MCF 10A (cell line): ENCODE results near the gene BLOC1S3. TPM values are rescaled to one million over a fixed set of nuclear protein-coding genes. Genes with fewer than 3 reads are reported as not detected.
A peak's percentile ranks its signal among the peaks of the same experiment; 100 is the strongest.

ENCODE experiments used
- BruUV-seq: library from RNA; stranded (reverse); fragments of 400-500 nt; replicated peaks from 2 replicates; lab custom pipeline; 2021; lab: Mats Ljungman, UMichigan
- CTCF ChIA-PET: fragments of 300-600 bp; sonication (Branson Sonifier 250); formaldehyde crosslinking; extraction: SDS; loops from one replicate; lab custom pipeline; 2021; ENCODE audit warnings: antibody characterized with exemption, inconsistent platforms; lab: Yijun Ruan, JAX
- POLR2A ChIA-PET: fragments of 300-600, 350-650 bp; sonication (Branson Sonifier 250); formaldehyde crosslinking; extraction: SDS; loops from one replicate; lab custom pipeline; 2020; ENCODE audit warnings: antibody characterized with exemption, inconsistent platforms; lab: Yijun Ruan, JAX
- DNase-seq: peaks from one replicate; pipeline ENCODE4 v3.0.0-alpha.2; 2018; ENCODE audit not compliant: unreplicated experiment
- H3K27ac Mint-ChIP-seq: one replicate; pipeline ENCODE4 v1.8.0; 2022; ENCODE audit warnings: mild to moderate bottlenecking, low read depth, mixed read lengths; ENCODE audit not compliant: unreplicated experiment
- H3K27me3 Mint-ChIP-seq: one replicate; pipeline ENCODE4 v1.8.0; 2022; ENCODE audit warnings: mixed read lengths; ENCODE audit not compliant: insufficient read depth, unreplicated experiment
- H3K36me3 Mint-ChIP-seq: one replicate; pipeline ENCODE4 v1.8.0; 2022; ENCODE audit warnings: mild to moderate bottlenecking, moderate library complexity, mixed read lengths; ENCODE audit not compliant: insufficient read depth, unreplicated experiment
- H3K4me1 Mint-ChIP-seq: one replicate; pipeline ENCODE4 v1.8.0; 2022; ENCODE audit warnings: mixed read lengths; ENCODE audit not compliant: insufficient read depth, unreplicated experiment
- H3K4me3 Mint-ChIP-seq: one replicate; pipeline ENCODE4 v1.8.0; 2022; ENCODE audit warnings: mild to moderate bottlenecking, moderate library complexity, mixed read lengths; ENCODE audit not compliant: unreplicated experiment
- H3K9me3 Mint-ChIP-seq: one replicate; pipeline ENCODE4 v1.8.0; 2022; ENCODE audit warnings: mixed read lengths; ENCODE audit not compliant: unreplicated experiment
- intact Hi-C: fragments of 100-400 bp; cut with micrococcal nuclease; formaldehyde crosslinking; loops from 2 replicates; pipeline ENCODE4 v1.14.1; 2022
- total RNA-seq: library from RNA; stranded (reverse); gene quantifications from 2 replicates; pipeline ENCODE4 v1.2.3, GENCODE V29; 2022
- TF ChIP-seq, protein P1 (sequence below): fragments of 200-600 bp; IDR thresholded peaks from one replicate; pipeline ENCODE4 v1.8.0; 2022; ENCODE audit warnings: antibody characterized with exemption, mild to moderate bottlenecking; ENCODE audit not compliant: unreplicated experiment

The BLOC1S3 gene
- total RNA-seq, 1 experiment from 2014 or later, result 14.0 TPM

GRCh38 chr19:45164577-45165335, 13.8 kb upstream of the BLOC1S3 start:
- ChIA-PET POLR2A (interaction anchor here (0.5 to 4.2 kb wide), 8 partner anchors 8 to 276 kb away, joined by 3 to 47 read pairs (median 4); partner anchors contain the start of genes BLOC1S3, ERCC1, PPP1R37 and TRAPPC6A), CTCF (interaction anchor here (0.5 to 1.2 kb wide), 8 partner anchors 9 to 594 kb away, joined by 3 to 8 read pairs (median 3); no protein-coding TSS in a partner anchor)
- H3K27ac Mint-ChIP-seq, result no peak overlapping the region
- TF ChIP-seq, protein P1, sequence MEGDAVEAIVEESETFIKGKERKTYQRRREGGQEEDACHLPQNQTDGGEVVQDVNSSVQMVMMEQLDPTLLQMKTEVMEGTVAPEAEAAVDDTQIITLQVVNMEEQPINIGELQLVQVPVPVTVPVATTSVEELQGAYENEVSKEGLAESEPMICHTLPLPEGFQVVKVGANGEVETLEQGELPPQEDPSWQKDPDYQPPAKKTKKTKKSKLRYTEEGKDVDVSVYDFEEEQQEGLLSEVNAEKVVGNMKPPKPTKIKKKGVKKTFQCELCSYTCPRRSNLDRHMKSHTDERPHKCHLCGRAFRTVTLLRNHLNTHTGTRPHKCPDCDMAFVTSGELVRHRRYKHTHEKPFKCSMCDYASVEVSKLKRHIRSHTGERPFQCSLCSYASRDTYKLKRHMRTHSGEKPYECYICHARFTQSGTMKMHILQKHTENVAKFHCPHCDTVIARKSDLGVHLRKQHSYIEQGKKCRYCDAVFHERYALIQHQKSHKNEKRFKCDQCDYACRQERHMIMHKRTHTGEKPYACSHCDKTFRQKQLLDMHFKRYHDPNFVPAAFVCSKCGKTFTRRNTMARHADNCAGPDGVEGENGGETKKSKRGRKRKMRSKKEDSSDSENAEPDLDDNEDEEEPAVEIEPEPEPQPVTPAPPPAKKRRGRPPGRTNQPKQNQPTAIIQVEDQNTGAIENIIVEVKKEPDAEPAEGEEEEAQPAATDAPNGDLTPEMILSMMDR, result no peak
- no peaks in the 10 kb centered on the region for H3K9me3 Mint-ChIP-seq
- peaks cover 27% of the 10 kb centered on the region for H3K4me1 Mint-ChIP-seq
- DNase-seq, result peak; percentile 95
- H3K27me3 Mint-ChIP-seq, result no peaks in the 10 kb centered on the region
- H3K4me3 Mint-ChIP-seq, result no peak overlapping the region
- BruUV-seq, result no TSS peak
- intact Hi-C loops, result loop anchor here (5.0 kb wide), 1 partner anchor 83 kb away; the partner anchor contains the start of gene EXOC3L2
- no peaks in the 10 kb centered on the region for H3K36me3 Mint-ChIP-seq

DNA sequence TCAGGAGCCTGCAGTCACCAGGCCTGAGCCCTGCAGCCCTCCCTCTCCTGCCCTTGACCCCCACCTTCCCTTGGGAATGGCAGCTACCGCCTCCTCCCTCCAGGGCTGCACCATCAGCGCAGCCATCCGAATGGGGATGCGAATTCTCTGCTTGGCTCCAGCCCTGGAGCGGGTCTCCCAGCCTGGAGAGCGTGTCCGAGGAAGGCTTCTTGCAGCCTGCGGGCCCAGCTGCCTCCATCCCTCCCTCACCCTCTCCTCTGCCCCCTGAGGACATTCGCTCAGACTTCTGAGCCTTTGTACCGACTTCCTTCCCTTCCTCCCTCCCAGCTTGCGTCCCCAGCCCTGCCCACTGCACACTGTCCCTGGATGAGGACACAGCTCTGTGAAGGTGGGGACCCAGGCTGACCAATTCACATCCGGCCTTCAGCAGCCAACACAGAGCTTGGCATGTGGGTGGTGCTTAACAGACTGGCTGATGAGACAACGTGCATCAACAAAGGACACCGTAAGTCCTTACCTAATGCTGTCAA, 11.8 kb upstream of the BLOC1S3 start:
- Mint-ChIP-seq H3K27me3 (no peaks in the 10 kb centered on the region), H3K9me3 (no peaks in the 10 kb centered on the region), H3K27ac (no peak overlapping the region), H3K4me3 (no peak overlapping the region), H3K36me3 (no peaks in the 10 kb centered on the region), H3K4me1 (peaks cover 28% of the 10 kb centered on the region)
- BruUV-seq, result no TSS peak
- TF ChIP-seq, protein P1, result no peak
- ChIA-PET POLR2A (interaction anchor here (0.5 to 2.4 kb wide), 3 partner anchors 9 to 11 kb away, joined by 3 to 11 read pairs (median 9); partner anchors contain the start of genes BLOC1S3 and TRAPPC6A), CTCF (interaction anchor here (0.6 kb wide), 1 partner anchor 127 kb away, joined by 3 read pairs; no protein-coding TSS in a partner anchor)
- no peak for DNase-seq
- intact Hi-C loops, result no loop called here

DNA sequence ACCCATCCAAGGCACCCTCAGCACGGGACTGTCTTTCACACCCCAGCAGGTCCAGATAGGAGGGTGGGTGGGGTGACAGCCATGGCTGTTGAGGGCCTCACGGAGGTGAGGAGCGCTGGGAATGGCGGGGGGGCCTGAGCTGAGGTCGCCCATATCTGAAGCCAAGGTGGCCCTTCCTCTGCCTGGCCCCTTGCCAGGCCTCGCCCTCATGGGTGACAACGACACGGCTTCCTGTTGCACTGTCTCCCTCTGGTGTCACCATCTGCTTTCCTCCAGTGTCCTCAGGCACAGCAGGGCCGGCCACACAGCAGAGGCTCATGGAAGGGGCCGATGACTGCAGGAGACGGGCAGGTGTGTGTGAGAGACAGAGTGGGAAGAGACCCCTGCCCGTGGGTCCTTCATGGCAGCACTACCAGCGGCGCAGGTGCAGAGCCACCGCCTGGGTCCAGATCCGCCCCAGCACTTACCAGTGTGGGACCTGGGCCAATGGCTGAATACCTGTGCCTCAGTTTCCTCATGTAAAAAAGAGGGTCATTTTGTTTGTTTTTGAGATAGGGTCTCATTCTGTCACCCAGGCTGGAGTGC, 9.7 kb upstream of the BLOC1S3 start:
- Mint-ChIP-seq H3K9me3 (no peaks in the 10 kb centered on the region), H3K27ac (no peak overlapping the region), H3K4me1 (peaks cover 13% of the 10 kb centered on the region), H3K27me3 (no peaks in the 10 kb centered on the region), H3K36me3 (no peaks in the 10 kb centered on the region), H3K4me3 (no peak overlapping the region)
- intact Hi-C loops, result no loop called here
- no peak for DNase-seq
- TF ChIP-seq, protein P1, result no peak
- no TSS peak for BruUV-seq
- ChIA-PET CTCF (interaction anchor here (0.5 kb wide), 1 partner anchor 93 kb away, joined by 3 read pairs; no protein-coding TSS in a partner anchor), POLR2A (no interaction called here)

DNA sequence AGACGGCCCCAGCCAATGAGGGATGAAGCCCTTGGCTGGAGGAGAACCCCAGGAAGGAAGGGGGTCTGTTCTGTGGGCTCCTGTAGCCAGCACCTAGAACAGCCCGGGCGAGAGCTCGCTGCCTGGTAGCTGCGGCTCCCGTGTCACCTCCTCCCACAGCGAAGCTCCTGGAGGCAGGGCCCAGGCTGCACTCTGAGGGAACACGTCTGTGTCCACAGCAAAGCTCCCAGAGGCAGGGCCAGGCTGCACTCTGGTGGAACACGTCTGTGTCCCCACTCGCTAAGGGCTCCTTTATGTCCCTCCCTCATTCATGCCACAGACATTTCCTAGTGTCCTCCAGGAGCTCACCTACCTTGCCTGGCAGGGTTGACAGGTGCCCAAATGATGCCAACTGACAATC, 9.0 kb upstream of the BLOC1S3 start:
- ChIA-PET POLR2A (no interaction called here), CTCF (interaction anchor here (1.6 kb wide), 1 partner anchor 169 kb away, joined by 5 read pairs; no protein-coding TSS in a partner anchor)
- no peaks in the 10 kb centered on the region for H3K9me3 Mint-ChIP-seq
- no peak overlapping the region for H3K4me3 Mint-ChIP-seq
- no peak for DNase-seq
- H3K4me1 Mint-ChIP-seq, result peaks cover 10% of the 10 kb centered on the region
- H3K36me3 Mint-ChIP-seq, result no peaks in the 10 kb centered on the region
- no TSS peak for BruUV-seq
- TF ChIP-seq, protein P1, result no peak
- intact Hi-C loops, result no loop called here
- H3K27ac Mint-ChIP-seq, result no peak overlapping the region
- H3K27me3 Mint-ChIP-seq, result no peaks in the 10 kb centered on the region
